A549 (cell line): Measurements from ENCODE around the gene CYP24A1.

Experiments used
- BHLHE40 ChIP-seq: IDR thresholded peaks from 2 replicates; pipeline ENCODE4 v1.6.1; 2012; ENCODE audit warnings: low read depth, low read length, inconsistent platforms
- CEBPB ChIP-seq, 2 experiments: fragments of >200 bp in 1 of 2; sonication (Bioruptor Twin) in 1 of 2; formaldehyde crosslinking in 1 of 2; IDR thresholded peaks; 2 replicates each; pipeline ENCODE4 v1.6.1; 2012 to 2016
- CHD2 ChIP-seq: fragments of 150-350 bp; IDR thresholded peaks from 2 replicates; pipeline ENCODE4 v1.6.1; 2014; ENCODE audit warnings: low read length; ENCODE audit not compliant: partially characterized antibody
- CTCF ChIP-seq: fragments of >200 bp; sonication (Bioruptor Twin); formaldehyde crosslinking; IDR thresholded peaks from 3 replicates; pipeline ENCODE4 v1.5.1; 2016
- EP300 ChIP-seq, 2 experiments: fragments of >200 bp; sonication (Bioruptor Twin); formaldehyde crosslinking; IDR thresholded peaks; 2 replicates in 1 of 2; 3 replicates in 1 of 2; pipeline ENCODE4 v1.6.1; 2016 to 2017
- HOXA7 ChIP-seq: fragments of 250-450 bp; sonication (Bioruptor Pico); IDR thresholded peaks from 2 replicates; pipeline ENCODE4 v1.5.0; 2020; ENCODE audit warnings: mild to moderate bottlenecking, moderate library complexity
- NR3C1 ChIP-seq: fragments of >200 bp; sonication (Bioruptor Twin); formaldehyde crosslinking; IDR thresholded peaks from 3 replicates; pipeline ENCODE4 v1.6.1; 2017
- POLR2A ChIP-seq: IDR thresholded peaks from 2 replicates; pipeline ENCODE4 v1.6.1; 2012; ENCODE audit warnings: mild to moderate bottlenecking, low read length
- REST ChIP-seq: fragments of 200-600 bp; sonication (generic); IDR thresholded peaks from 2 replicates; pipeline ENCODE4 v1.6.1; 2016; ENCODE audit warnings: antibody characterized with exemption, mild to moderate bottlenecking, moderate library complexity
- RFX5 ChIP-seq: fragments of 450-650 bp; IDR thresholded peaks from 2 replicates; pipeline ENCODE4 v1.7.1; 2014; ENCODE audit warnings: antibody characterized with exemption, mild to moderate bottlenecking, moderate library complexity
- USF2 ChIP-seq: fragments of 450-650 bp; IDR thresholded peaks from 2 replicates; pipeline ENCODE4 v1.6.1; 2014; ENCODE audit warnings: antibody characterized with exemption

- peak in 1 of 2 experiments; percentile 45; a peak in 1 of 4 replicates for TF ChIP-seq CEBPB (IDR thresholded peaks at IDR 0.05)
- TF ChIP-seq CTCF: no peak
- TF ChIP-seq EP300 (IDR thresholded peaks at IDR 0.05): no peak
- no peak for TF ChIP-seq USF2
- TF ChIP-seq BHLHE40: no peak
- 0 out of 2 replicates have a peak, but pooled peaks have one; percentile 7 for TF ChIP-seq REST
- no peak for TF ChIP-seq NR3C1
- TF ChIP-seq POLR2A: no peak
- no peak for TF ChIP-seq CHD2
- peak; percentile 61; the same call in 1 of the 2 replicates for TF ChIP-seq HOXA7 (CRISPR knock-in tag)
- TF ChIP-seq RFX5: 0 out of 2 replicates have a peak, but pooled peaks have one; percentile 14
These were observed 40.1 kb downstream of the CYP24A1 start for GRCh38 chr20:54133434-54134427.
